Measurements from ENCODE around the gene ADCY9. TPM values are rescaled to one million over a fixed set of nuclear protein-coding genes. Genes with fewer than 3 reads are reported as not detected.
"Not testable (repeated sequence)": the region's sequence is repeated elsewhere in the genome, so short reads cannot be mapped to it uniquely, and the experiment has no call there.

Gene ADCY9
- total RNA-seq, 1 experiment from 2014 or later: 5.5 TPM

DNA sequence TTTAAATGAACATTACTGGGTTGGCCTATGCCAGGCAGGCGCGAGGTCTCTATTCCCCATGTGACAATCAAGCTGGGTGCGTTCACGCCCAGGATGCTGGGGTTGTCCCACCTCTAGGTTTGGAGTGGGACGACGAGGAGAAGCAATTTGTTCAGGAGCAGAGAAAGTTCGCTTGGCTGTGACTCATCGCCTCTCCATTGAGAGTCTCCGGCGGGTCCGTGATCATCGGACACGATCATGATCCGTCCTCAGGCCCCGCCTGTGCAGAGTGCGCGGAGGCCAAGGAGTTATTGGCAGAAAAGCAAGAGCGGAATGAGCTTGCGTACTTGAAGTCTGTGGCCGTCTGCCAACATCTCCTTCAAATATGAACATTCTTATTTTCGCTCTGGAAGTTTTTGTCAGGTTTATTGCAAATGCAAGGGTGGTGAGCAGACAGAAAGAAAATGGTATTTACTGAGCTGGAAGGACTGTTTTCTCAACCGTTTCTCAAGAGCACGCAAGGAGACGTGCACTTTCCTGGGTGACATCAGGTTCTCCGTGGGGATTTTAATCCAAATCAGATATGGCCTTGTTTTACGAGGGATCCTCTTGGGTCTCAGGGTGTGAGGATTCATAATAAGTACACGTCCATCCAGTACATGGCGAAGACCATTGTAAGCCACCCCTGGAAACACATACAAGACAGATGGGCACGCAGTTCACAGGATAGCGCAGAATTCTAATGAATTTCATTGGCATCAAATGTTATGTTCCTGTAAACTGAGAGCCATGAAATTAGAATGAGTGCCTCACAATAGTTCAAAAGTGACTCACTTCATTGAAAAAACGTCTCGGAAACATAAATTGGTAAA is 165.7 kb downstream of the ADCY9 start:
- DNase-seq (ENCODE audit: low read depth): peak; percentile 83

DNA sequence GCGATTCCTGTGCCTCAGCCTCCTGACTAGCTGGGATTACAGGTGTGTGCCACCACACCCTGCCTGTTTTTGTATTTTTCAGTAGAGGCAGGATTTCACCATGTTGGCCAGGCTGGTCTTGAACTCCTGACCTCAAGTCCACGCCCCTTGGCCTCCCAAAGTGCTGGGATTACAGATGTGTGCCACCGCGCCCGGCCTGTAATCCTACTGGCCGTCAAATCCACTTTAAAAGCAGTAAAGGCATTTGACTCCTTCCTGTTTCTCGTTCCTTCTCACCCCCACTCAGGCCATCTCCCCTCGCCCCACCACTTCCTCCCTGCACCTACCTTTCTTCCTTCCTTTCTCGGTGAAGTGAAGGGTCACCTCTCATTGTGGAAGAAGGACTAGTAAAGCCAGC is 166.3 kb downstream of the ADCY9 start:
- no peak for DNase-seq (ENCODE audit: low read depth)

DNA sequence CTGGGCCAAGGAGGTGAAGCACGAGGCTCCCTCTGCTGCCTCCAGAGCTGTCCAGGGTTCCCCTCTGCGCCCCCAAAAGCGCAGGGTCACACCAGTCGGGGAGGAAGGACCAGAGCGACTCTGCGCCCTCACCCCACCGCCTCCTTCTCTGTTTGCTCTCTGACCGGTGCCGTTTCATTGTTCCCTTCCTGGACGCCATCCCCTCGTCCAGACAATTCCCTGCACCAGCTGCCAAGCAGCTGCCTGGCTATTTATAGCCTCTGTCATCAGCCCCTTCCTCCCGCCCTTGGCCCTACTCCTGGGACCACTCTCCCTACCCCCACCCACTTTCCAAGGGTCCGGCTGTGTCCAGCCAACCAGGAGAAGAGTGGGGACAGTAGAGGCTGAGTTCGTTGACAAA is 167.0 kb downstream of the ADCY9 start:
- no peak for DNase-seq (ENCODE audit: low read depth)

DNA sequence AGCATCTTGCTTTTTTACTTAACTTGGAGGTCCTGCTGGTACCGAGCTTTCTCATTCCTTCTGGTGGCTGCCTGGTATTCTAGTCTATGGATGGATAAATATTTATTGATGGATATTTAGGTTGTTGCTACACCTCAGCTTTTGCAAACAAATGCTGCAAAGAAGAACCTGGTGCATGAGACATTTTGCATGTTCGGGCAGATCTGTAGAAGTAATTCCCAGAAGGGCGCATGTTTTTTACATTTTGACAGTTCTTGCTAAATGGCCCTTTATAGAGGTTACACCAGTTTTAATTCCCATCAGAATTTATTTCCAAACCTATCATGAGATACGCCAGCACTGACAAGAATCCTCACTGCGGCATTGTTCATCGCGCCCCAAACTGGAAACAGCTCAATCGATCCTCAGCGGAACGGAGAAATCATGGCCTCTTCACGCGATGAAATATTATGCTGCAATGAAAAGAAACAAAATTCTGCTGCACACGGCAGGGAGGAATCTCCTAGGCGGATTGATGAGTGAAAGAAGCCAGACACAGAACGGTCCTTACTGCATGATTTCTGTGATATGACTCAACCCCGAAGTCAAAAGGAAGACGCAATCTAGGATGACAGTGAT is 167.8 kb downstream of the ADCY9 start:
- no peak for DNase-seq (ENCODE audit: low read depth)

DNA sequence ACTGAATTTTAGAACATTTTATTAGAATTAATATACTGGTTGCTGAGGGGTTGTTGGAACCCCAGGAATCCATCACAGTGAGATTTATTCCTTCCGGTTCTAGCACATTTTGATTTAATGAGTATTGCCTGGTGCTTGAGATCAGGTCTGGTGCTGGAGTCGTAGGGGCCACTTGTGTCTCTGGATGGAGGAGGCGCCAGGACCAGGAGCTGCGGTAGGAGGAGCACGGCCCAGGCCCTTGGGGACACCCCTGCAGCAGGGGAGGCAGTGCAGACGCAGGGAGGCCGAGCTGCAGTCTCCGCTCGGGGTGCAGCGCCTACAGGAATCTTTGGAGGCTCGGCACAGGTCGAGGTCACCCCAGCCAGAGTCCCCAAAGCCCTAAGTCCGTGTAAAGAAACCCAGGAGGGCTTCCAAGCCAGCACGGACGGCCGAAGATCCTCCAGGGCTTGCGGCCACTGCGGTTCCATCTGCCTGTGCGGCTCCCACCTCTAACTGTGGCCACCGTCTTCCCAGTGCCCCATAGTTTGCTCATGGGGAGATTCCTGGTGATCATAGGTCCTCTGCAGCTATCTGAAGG is 169.6 kb downstream of the ADCY9 start:
- DNase-seq (ENCODE audit: low read depth): no peak

DNA sequence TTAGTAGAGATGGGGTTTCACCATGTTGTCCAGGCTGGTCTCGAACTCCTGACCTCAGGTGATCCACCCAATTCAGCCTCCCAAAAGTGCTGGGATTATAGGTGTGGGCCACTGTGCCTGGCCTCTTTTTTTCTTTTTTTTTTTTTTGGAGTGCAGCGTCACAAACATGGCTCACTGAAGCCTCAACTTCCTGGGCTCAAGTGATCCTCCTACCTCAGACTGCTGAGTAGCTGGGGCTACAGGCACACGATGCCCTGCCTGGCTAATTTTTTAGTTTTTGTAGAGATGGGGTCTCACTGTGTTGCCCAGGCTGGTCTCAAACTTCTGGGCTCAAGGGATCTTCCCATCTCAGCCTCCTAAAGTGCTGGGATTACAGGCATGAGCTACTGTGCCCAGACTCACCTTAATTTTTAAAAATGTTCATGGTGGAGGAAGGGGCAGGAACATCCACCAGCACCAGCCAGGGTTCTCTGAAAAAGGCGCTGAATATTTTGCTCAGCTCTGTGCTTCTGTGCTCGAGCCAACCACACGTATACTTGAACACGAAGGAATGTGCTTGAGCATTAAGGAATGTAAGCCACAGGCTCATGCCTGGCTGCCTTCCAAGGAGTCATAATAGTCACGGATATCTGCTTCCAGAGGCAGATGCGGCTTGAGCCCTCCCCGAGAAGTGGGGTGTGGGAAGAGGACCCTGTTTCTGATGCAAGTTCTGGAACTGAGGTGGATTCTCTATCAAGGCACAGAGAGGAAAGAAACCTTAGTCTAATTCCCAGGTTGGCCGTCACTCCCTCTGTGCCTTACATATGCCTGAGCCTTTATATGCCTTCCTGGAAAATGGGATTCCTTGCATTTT is 170.3 kb downstream of the ADCY9 start:
- peak; percentile 94 for DNase-seq (ENCODE audit: low read depth)

DNA sequence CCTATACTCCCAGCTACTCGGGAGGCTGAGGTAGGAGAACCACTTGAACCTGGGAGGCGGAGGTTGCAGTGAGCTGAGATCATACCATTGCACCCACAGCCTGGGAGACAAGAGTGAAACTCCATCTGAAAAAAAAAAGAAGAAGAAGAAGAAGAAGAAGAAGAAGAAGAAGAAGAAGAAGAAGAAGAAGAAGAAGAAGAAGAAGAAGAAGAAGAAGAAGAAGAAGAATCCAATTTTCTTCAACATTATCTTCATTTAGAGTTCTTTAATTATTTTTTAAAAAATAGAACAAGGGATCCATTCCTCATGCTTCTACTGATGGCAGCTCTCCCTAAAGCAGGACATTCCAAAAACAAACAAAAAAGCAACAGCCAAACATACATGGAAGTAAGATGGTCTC is 171.8 kb downstream of the ADCY9 start:
- not testable (repeated sequence) for DNase-seq (ENCODE audit: low read depth)

DNA sequence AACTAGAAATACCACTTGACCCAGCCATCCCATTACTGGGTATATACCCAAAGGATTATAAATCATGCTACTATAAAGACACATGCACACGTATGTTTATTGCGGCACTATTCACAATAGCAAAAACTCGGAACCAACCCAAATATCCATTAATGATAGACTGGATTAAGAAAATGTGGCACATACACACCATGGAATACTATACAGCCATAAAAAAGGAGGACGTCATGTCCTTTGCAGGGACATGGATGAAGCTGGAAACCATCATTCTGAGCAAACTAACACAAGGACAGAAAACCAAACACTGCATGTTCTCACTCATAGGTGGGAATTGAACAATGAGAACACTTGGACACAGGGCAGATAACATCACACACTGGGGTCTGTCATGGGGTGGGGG is 174.1 kb downstream of the ADCY9 start:
- not testable (repeated sequence) for DNase-seq (ENCODE audit: low read depth)

DNA sequence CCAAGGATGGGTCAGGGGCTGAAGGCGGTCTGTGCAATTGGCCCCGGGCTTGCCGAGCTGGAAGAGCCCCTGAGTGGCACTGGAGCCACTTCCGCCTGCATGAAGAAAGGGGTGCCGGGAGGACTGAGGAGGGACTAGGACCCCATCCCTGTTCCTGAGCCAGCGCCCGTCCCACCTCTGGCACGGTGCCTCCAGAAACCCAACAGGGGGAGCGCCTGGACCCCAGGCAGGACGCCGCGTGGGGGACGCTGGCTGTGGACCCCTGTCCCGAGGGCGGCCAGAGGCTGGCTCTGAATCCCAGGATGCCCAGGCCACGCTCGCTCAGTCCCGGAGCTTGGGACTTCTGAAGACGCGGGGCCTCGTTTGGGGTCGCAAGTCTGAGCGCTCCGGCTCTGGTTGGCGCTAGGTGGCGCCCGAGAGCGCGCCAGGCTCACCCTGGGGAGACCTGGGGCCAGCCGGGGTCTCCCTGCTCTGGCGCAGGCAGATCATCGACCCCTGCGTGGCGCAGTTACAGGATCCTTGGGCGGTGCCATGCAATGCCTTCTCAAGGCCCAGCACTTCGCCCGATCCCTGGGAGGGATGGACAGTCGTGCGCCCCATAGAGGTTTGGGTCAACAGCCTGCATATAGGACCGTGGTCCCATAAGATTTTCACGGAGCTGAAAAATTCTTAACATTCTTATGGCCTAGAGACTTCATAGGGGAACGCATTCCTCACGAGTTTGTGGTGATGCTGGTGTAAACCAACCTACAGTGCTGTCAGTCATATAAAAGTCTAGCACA is 177.2 kb downstream of the ADCY9 start:
- peak; percentile 69 for DNase-seq (ENCODE audit: low read depth)

DNA sequence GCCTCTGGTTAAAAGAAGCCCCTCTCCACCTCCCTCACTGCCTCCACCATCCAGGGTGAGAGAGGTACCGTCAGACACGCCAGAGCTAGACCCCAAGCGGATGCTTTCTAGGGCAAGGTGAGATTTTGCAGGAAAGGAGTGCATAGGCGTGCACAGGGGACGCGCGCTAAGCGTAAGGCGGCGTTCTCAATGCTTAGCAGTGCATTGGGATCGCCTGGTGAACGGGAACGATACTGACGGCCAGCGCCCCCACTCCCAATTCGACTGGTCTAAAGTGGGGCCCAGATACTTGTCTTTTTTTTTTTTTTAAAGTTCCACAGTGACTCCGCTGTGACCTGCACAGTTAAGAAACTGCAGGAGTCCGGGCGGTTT is 177.8 kb downstream of the ADCY9 start:
- DNase-seq (ENCODE audit: low read depth): no peak

DNA sequence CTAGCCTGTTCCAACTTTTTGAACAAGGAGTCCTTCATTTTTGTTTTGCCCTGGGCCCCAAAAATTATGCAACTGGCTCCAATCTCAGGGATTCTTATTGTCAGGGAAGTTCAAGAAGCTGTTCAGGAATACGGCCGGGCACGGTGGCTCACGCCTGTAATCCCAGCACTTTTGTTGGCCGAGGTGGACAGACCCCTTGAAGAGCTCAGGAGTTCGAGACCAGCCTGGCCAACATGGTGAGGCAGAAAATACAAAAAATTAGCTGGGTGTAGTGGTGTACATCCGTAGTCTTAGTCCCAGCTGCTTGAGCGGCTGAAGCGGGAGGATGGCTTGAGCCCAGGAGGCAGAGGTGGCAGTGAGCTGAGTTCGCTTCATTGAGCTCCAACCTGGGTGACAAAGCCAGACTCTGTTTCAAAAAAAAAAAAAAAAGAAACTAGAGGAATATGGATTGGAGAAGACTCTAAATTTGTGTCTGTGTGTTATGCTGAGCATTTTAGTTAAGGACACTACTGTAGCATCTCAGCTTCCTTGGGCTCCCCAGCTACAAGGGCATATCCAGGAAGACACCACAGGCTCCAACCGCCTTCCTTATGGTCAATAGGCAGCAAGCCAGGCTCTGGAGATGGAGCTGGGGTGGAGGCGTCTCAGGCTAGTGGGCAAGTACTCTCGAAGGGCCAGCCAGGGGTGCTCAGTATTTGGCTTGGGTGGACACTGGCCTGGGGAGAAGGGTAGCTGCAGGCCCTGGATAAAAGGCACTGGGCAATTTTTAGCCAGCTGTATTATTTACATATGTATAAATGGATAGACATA is 179.0 kb downstream of the ADCY9 start:
- no peak for DNase-seq (ENCODE audit: low read depth)

DNA sequence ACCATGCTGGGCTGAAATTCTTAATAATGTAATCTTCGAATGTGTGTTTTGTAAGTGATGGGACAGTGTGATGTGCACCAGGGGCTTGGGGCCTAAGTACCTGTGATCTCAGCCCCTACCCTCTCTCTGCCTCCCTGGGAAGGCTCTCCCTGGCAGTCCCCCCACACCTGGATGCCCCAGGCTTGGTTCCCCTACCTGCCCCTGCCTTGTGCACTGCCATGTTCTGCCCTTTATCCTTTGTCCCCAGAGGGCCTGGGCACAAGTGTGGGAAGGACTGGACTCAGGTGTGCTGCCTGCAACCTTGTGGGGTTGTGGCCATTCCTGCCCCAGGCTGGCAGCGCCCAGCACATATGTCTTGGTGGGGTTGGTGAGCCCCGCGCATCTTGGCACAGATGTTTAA is 180.3 kb downstream of the ADCY9 start:
- DNase-seq (ENCODE audit: low read depth): no peak

DNA sequence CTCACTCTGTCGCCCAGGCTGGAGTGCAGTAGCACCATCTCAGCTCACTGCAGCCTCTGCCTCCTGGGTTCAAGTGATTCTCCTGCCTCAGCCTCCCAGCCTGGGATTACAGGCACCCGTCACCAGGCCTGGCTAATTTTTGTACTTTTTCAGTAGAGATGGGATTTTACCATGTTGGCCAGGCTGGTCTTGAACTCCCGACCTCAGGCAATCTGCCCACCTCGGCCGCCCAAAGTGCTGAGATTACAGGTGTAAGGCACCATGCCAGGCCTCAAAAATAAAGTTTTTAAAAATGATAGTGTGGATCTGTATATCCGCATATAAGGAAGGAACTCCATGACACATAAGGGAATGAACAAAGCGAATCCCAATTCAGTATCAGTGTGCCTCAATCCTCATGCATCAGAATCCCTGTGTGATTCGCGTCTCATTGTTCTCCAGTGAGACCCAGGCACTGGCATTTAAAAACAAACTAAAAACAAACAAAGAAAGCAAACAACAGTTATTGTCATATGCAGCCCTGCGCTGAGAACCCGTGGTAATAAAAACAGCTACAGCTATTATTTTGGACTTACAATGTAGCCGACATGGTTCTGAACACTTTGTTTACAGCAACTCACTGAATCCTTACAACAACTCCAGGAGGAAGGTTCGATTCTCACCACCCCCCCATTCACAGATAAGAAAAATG is 181.6 kb downstream of the ADCY9 start:
- DNase-seq (ENCODE audit: low read depth): no peak

DNA sequence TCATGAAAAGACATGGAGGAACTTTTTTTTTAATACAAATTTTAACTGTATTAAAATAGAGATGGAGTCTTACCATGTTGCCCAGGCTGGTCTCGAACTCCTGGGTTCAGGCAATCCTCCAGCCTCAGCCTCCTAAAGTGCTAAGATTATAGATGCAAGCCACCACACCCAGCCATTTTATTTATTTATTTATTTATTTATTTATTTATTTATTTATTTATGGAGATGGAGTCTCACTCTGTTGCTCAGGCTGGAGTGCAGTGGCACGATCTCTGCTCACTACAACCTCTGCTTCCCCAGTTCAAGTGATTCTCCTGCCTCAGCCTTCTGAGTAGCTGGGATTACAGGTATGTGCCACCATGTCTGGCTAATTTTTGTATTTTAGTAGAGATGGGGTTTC is 189.1 kb downstream of the ADCY9 start:
- DNase-seq (ENCODE audit: low read depth): not testable (repeated sequence)

DNA sequence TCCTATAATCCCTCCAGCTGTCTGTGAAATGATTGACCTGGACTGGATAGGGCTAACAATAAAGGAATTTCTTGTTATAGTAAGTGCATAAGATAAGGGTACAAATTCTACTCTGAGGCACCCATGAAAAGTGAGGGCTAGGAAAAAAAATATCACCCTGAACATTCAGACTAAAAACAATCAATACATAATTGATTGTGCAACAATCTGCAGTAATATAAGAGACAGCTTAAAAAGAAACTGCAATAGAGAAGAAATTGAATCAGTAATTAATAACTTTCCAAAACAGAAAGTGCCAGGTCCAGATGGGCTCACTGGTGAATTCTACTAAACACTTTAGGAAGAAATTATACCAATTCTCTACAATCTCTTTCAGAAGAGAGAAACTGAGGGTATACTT is 191.5 kb downstream of the ADCY9 start:
- no peak for DNase-seq (ENCODE audit: low read depth)

DNA sequence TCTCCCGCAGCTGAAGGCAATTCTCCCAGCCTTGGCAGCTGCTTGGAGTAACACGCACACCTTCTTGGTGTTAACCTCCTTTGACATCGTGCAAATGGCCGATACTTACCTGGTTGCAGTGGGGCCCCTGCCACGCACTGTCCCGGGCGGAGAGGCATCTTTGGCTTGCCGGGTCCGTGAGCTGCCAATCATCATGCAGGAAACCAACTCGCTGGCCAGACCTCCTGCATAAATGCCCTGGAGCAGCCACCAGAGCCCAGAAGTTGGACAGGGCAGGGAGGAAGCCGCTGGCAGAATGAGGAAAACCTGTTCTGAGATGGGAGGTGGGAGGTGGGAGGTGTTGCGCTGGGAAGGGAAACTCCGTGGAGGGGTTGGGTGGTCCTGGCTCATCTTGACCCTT is 194.0 kb downstream of the ADCY9 start:
- no peak for DNase-seq (ENCODE audit: low read depth)

DNA sequence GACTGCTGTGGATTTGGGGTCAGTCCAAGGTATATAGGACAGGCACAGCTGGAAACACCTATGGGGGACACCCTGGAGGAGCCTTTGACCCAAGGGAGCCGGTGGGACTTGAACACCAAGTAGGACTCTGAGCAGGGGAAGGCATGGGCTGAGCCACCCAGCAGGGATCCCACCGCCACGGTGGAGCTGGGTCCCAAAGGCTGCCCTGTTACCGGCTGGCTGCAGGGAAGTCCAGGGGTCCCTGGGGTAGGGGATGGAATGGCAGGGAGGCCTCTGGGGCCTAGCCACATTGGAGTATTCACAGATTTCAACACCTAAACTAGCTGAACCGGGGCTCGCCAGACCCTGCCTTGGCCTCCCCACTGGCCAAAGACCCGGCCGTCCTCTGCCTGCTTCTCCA is 196.0 kb downstream of the ADCY9 start:
- no peak for DNase-seq (ENCODE audit: low read depth)

DNA sequence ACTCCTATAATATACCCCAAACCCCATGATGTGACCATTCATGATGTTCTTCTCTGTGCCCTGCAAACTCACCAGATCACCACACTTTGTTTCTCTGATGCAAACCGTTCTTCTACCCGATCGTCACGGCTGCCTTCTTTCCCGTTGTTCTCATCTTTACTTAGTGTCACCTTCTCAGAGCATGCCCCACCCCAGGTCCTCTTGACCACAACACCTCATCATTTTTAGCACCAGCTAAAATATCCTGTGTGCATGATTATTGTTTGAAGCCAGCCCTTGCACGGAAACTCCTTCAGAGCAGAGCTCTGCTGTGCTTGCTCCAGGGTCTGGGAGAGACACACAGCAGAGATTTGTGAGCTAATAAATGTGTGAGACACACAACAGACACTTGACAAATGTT is 196.8 kb downstream of the ADCY9 start:
- no peak for DNase-seq (ENCODE audit: low read depth)

DNA sequence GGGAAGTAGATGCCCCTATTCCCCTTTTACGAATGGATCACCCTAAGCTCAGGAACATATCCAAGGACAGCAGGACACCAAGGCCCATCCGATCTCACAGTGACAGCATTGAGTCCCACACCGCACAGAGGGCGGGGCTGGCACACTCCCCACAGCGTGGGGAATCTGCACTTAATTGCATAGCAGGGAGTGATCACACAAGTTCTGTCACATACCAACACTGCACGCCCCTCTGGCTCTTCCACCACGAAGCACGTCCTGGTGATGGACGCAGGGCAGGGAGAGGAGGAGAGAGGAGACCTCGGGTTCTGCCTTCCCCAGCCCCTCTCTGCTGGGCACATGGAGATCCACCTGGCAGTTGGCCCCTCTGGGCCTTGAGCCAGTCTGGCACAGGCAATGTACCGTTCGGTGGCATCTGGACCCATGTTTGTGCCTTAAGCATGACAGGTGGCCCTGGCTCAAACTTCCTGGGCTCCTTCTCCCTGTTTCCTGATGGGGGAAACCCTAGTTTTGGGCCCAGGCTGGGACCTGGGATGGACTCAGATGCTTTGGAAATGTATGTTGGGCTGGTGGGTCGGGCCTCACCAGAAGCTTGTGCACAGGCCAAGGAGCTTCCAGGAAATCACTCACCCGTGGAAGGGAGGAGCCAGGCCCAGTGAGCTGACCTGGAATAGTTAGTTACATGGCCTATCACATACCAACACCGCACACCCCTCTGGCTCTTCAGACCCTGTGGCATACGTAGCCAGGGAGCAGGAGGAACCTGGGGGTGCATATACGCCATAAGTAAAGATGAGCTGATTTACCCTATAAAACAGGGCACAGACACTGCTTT is 200.6 kb downstream of the ADCY9 start:
- DNase-seq (ENCODE audit: low read depth): no peak
